H9 (cell line): ENCODE data around the gene RUNX2. TPM values are rescaled to one million over a fixed set of nuclear protein-coding genes. Genes with fewer than 3 reads are reported as not detected.

Source experiments
- DNase-seq: peaks from one replicate; pipeline ENCODE4 v3.0.0-alpha.2; 2017
- H2AFZ ChIP-seq: one replicate; pipeline ENCODE4 v1.6.1; 2013; ENCODE audit warnings: mild to moderate bottlenecking, low read length, control low read depth, moderate library complexity
- H2AK5ac ChIP-seq: 2 replicates; pipeline ENCODE4 v1.6.1; 2013; ENCODE audit warnings: low read length, control low read depth, mixed read lengths; ENCODE audit not compliant: insufficient read length
- H2BK120ac ChIP-seq: one replicate; pipeline ENCODE4 v1.6.1; 2013; ENCODE audit warnings: low read depth, mild to moderate bottlenecking, low read length, control low read depth, inconsistent platforms; ENCODE audit not compliant: poor library complexity, severe bottlenecking
- H2BK12ac ChIP-seq: 2 replicates; pipeline ENCODE4 v1.6.1; 2013; ENCODE audit warnings: low read length, control low read depth, mixed read lengths, low read depth; ENCODE audit not compliant: insufficient read length
- H2BK15ac ChIP-seq: 2 replicates; pipeline ENCODE4 v1.6.1; 2013; ENCODE audit warnings: low read depth, low read length, control low read depth
- H2BK20ac ChIP-seq: one replicate; pipeline ENCODE4 v1.6.1; 2013; ENCODE audit warnings: low read depth, mild to moderate bottlenecking, low read length, control low read depth, inconsistent platforms; ENCODE audit not compliant: poor library complexity, severe bottlenecking
- H2BK5ac ChIP-seq: 2 replicates; pipeline ENCODE4 v1.6.1; 2013; ENCODE audit warnings: low read length, control low read depth, mixed read lengths; ENCODE audit not compliant: insufficient read length
- H3K14ac ChIP-seq: 2 replicates; pipeline ENCODE4 v1.6.1; 2013; ENCODE audit warnings: low read length, control low read depth; ENCODE audit not compliant: insufficient read depth
- H3K18ac ChIP-seq: 2 replicates; pipeline ENCODE4 v1.6.1; 2013; ENCODE audit warnings: low read depth, mild to moderate bottlenecking, mixed read lengths, low read length, control low read depth; ENCODE audit not compliant: insufficient read length
- H3K23ac ChIP-seq: 2 replicates; pipeline ENCODE4 v1.6.1; 2013; ENCODE audit warnings: low read length, control low read depth, mixed read lengths, low read depth; ENCODE audit not compliant: insufficient read length
- H3K23me2 ChIP-seq: 2 replicates; pipeline ENCODE4 v1.6.1; 2013; ENCODE audit warnings: low read depth, mild to moderate bottlenecking, mixed read lengths, low read length, control low read depth; ENCODE audit not compliant: insufficient read length, poor library complexity, severe bottlenecking
- H3K27ac ChIP-seq: 2 replicates; pipeline ENCODE4 v1.5.1; 2013; ENCODE audit warnings: low read length, control low read depth, mixed read lengths, low read depth; ENCODE audit not compliant: insufficient read length
- H3K27me3 ChIP-seq: 2 replicates; pipeline ENCODE4 v1.6.1; 2013; ENCODE audit warnings: low read length, control low read depth, inconsistent platforms; ENCODE audit not compliant: insufficient read depth
- H3K4ac ChIP-seq: 2 replicates; pipeline ENCODE4 v1.6.1; 2013; ENCODE audit warnings: low read depth, mild to moderate bottlenecking, control low read depth, inconsistent platforms, low read length, moderate library complexity
- H3K4me1 ChIP-seq: 2 replicates; pipeline ENCODE4 v1.6.1; 2013; ENCODE audit warnings: low read length, control low read depth, inconsistent platforms; ENCODE audit not compliant: insufficient read depth
- H3K4me2 ChIP-seq: 2 replicates; pipeline ENCODE4 v1.6.1; 2013; ENCODE audit warnings: low read length, control low read depth, mixed read lengths; ENCODE audit not compliant: insufficient read length, insufficient read depth
- H3K56ac ChIP-seq: 2 replicates; pipeline ENCODE4 v1.6.1; 2013; ENCODE audit warnings: low read depth, mild to moderate bottlenecking, mixed read lengths, low read length, control low read depth; ENCODE audit not compliant: insufficient read length
- H3K79me1 ChIP-seq: 2 replicates; pipeline ENCODE4 v1.6.1; 2013; ENCODE audit warnings: low read depth, mild to moderate bottlenecking, moderate library complexity, low read length, control low read depth, inconsistent platforms; ENCODE audit not compliant: insufficient read depth, poor library complexity, severe bottlenecking
- H3K79me2 ChIP-seq: 2 replicates; pipeline ENCODE4 v1.6.1; 2013; ENCODE audit warnings: low read length, control low read depth, inconsistent platforms; ENCODE audit not compliant: insufficient read depth
- H3K9ac ChIP-seq: 2 replicates; pipeline ENCODE4 v1.6.1; 2013; ENCODE audit warnings: low read length, control low read depth, mixed read lengths; ENCODE audit not compliant: insufficient read length; ENCODE audit errors: extremely low read depth
- H3K9me3 ChIP-seq: one replicate; pipeline ENCODE4 v1.6.1; 2013; ENCODE audit warnings: low read depth, low read length, inconsistent platforms; ENCODE audit not compliant: control insufficient read depth
- H3T11ph ChIP-seq: one replicate; pipeline ENCODE4 v1.6.1; 2013; ENCODE audit warnings: mild to moderate bottlenecking, low read length, control low read depth, inconsistent platforms
- H4K20me1 ChIP-seq: one replicate; pipeline ENCODE4 v1.6.1; 2013; ENCODE audit not compliant: control insufficient read depth, insufficient read length, insufficient read depth
- H4K5ac ChIP-seq: 2 replicates; pipeline ENCODE4 v1.6.1; 2013; ENCODE audit warnings: low read depth, mild to moderate bottlenecking, mixed read lengths, low read length, control low read depth; ENCODE audit not compliant: insufficient read length
- H4K8ac ChIP-seq: replicated peaks from 2 replicates; pipeline ENCODE4 v1.6.1; 2013; ENCODE audit warnings: low read length, control low read depth, mixed read lengths, low read depth; ENCODE audit not compliant: insufficient read length
- H4K91ac ChIP-seq: 2 replicates; pipeline ENCODE4 v1.6.1; 2013; ENCODE audit warnings: low read depth, mild to moderate bottlenecking, moderate library complexity, mixed read lengths, low read length, control low read depth; ENCODE audit not compliant: insufficient read length
- H3K27ac Mint-ChIP-seq, 3 experiments: 2 replicates in 2 of 3; 3 replicates in 1 of 3; pipeline ENCODE4 v1.8.0; 2020 to 2021; ENCODE audit warnings: mixed read lengths in 3 of 3, mild to moderate bottlenecking in 1 of 3, moderate library complexity in 1 of 3
- H3K27me3 Mint-ChIP-seq: 2 replicates; pipeline ENCODE4 v1.8.0; 2021; ENCODE audit warnings: low read depth, mild to moderate bottlenecking, moderate library complexity, mixed read lengths
- H3K36me3 Mint-ChIP-seq, 3 experiments: 2 replicates in 2 of 3; 3 replicates in 1 of 3; pipeline ENCODE4 v1.8.0; 2020 to 2021; ENCODE audit warnings: low read depth in 3 of 3, mixed read lengths in 3 of 3; ENCODE audit not compliant: insufficient read depth in 1 of 3
- H3K4me1 Mint-ChIP-seq, 2 experiments: 2 replicates each; pipeline ENCODE4 v1.8.0; 2020; ENCODE audit warnings: mixed read lengths in 2 of 2
- H3K4me3 Mint-ChIP-seq, 2 experiments: 2 replicates in 1 of 2; 3 replicates in 1 of 2; pipeline ENCODE4 v1.8.0; 2020 to 2021; ENCODE audit warnings: mild to moderate bottlenecking in 2 of 2, mixed read lengths in 2 of 2, moderate library complexity in 1 of 2
- H3K9me3 Mint-ChIP-seq, 2 experiments: 2 replicates in 1 of 2; 3 replicates in 1 of 2; pipeline ENCODE4 v1.8.0; 2020; ENCODE audit warnings: mild to moderate bottlenecking in 2 of 2, mixed read lengths in 2 of 2, moderate library complexity in 1 of 2
- WGBS: extraction: QIAGEN DNeasy Blood & Tissue Kit; methylation state at CpG from one replicate; pipeline ENCODE4 v1.1.7; 2013; ENCODE audit warnings: missing lambda C conversion rate, low lambda C conversion rate, mixed read lengths; ENCODE audit not compliant: insufficient read length; ENCODE audit errors: extremely low coverage; 5-methylcytosine and 5-hydroxymethylcytosine counted together
- total RNA-seq: library from RNA; stranded (reverse); gene quantifications from 2 replicates; pipeline ENCODE4 v1.2.1, GENCODE V29; 2021
- TF ChIP-seq, protein P1 (sequence below): fragments of 200-600 bp; sonication (generic); conservative IDR thresholded peaks from 3 replicates; pipeline ENCODE4 v1.8.0; 2021; ENCODE audit warnings: antibody characterized with exemption, mild to moderate bottlenecking

RUNX2 gene
- total RNA-seq, 1 experiment from 2014 or later = 0.15 TPM

DNA sequence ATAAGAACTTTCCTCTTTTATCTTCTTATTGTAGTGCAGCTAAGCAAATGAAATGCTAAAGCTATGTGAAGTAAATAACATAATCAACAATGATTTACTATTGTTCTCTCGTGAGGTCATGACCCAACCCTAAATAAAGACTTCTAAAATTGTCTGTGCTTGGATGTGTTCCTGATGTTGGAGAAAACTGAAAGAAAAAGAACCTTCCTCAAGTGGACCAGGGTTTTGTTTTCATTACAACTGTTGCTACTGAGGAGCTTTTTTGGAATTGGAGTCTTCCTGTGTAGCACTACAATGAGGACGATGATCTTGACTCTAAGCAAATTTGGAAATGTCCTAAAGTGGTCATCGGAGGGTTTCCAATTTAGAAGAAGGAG lies 109.3 kb downstream of the RUNX2 start:
- H3K4me1 Mint-ChIP-seq = peaks cover 2 to 9% of the 10 kb centered on the region in 2 experiments; a peak in 2 of 4 replicates
- H3K18ac ChIP-seq = no peak overlapping the region
- H3K4me1 ChIP-seq = no peaks in the 10 kb centered on the region
- no peaks in the 10 kb centered on the region for H3K79me2 ChIP-seq
- no peak overlapping the region for H2AFZ ChIP-seq
- no peaks in the 10 kb centered on the region for H3K9me3 ChIP-seq
- no peaks in the 10 kb centered on the region for H4K20me1 ChIP-seq
- H4K5ac ChIP-seq = no peak overlapping the region
- H4K8ac ChIP-seq = no peak overlapping the region
- H3K36me3 Mint-ChIP-seq = no peaks in the 10 kb centered on the region
- no peak overlapping the region for H2BK12ac ChIP-seq
- no peak overlapping the region for H3K4me2 ChIP-seq
- no peak for DNase-seq
- no CpG with 5 or more reads among the region's 3 CpGs for WGBS
- no peak overlapping the region for H3K14ac ChIP-seq
- no peak overlapping the region for H3K27ac ChIP-seq
- TF ChIP-seq, protein P1, sequence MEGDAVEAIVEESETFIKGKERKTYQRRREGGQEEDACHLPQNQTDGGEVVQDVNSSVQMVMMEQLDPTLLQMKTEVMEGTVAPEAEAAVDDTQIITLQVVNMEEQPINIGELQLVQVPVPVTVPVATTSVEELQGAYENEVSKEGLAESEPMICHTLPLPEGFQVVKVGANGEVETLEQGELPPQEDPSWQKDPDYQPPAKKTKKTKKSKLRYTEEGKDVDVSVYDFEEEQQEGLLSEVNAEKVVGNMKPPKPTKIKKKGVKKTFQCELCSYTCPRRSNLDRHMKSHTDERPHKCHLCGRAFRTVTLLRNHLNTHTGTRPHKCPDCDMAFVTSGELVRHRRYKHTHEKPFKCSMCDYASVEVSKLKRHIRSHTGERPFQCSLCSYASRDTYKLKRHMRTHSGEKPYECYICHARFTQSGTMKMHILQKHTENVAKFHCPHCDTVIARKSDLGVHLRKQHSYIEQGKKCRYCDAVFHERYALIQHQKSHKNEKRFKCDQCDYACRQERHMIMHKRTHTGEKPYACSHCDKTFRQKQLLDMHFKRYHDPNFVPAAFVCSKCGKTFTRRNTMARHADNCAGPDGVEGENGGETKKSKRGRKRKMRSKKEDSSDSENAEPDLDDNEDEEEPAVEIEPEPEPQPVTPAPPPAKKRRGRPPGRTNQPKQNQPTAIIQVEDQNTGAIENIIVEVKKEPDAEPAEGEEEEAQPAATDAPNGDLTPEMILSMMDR = no peak
- H3K23ac ChIP-seq = no peak overlapping the region
- no peaks in the 10 kb centered on the region for H3K79me1 ChIP-seq
- H3K4me3 Mint-ChIP-seq = no peak overlapping the region
- no peak overlapping the region for H2BK15ac ChIP-seq
- H3K23me2 ChIP-seq = no peaks in the 10 kb centered on the region
- no peaks in the 10 kb centered on the region for H3K9me3 Mint-ChIP-seq
- H3K56ac ChIP-seq = no peak overlapping the region
- no peak overlapping the region for H2AK5ac ChIP-seq
- H2BK20ac ChIP-seq = no peak overlapping the region
- no peaks in the 10 kb centered on the region for H3K27me3 Mint-ChIP-seq
- H3T11ph ChIP-seq = no peak overlapping the region
- H4K91ac ChIP-seq = no peak overlapping the region
- H3K4ac ChIP-seq = no peak overlapping the region
- no peak overlapping the region for H3K27ac Mint-ChIP-seq
- no peak overlapping the region for H3K9ac ChIP-seq
- no peaks in the 10 kb centered on the region for H3K27me3 ChIP-seq
- no peak overlapping the region for H2BK120ac ChIP-seq
- H2BK5ac ChIP-seq = no peak overlapping the region
